GM08714 (cell line): ENCODE results near the gene MAB21L3.

Experiments
- H3K4me3 ChIP-seq: fragments of 200-500 bp; sonication (Bioruptor generic); 2 replicates; pipeline ENCODE4 v1.5.1; 2014; ENCODE audit warnings: mild to moderate bottlenecking, low read length, inconsistent platforms
- ZNF274 ChIP-seq: IDR thresholded peaks from 2 replicates; pipeline ENCODE4 v1.6.1; 2012; ENCODE audit warnings: mild to moderate bottlenecking, low read depth, low read length

MAB21L3 gene

GRCh38 chr1:116159177-116159576, 48.0 kb downstream of the MAB21L3 start:
- no peak overlapping the region for H3K4me3 ChIP-seq
- TF ChIP-seq ZNF274, result no peak

GRCh38 chr1:116159611-116160010, 48.4 kb downstream of the MAB21L3 start:
- no peak overlapping the region for H3K4me3 ChIP-seq
- TF ChIP-seq ZNF274, result no peak

GRCh38 chr1:116161390-116161789, 50.2 kb downstream of the MAB21L3 start:
- no peak overlapping the region for H3K4me3 ChIP-seq
- TF ChIP-seq ZNF274, result no peak

GRCh38 chr1:116161877-116162390, 50.7 kb downstream of the MAB21L3 start:
- TF ChIP-seq ZNF274, result no peak
- H3K4me3 ChIP-seq, result no peak overlapping the region

DNA sequence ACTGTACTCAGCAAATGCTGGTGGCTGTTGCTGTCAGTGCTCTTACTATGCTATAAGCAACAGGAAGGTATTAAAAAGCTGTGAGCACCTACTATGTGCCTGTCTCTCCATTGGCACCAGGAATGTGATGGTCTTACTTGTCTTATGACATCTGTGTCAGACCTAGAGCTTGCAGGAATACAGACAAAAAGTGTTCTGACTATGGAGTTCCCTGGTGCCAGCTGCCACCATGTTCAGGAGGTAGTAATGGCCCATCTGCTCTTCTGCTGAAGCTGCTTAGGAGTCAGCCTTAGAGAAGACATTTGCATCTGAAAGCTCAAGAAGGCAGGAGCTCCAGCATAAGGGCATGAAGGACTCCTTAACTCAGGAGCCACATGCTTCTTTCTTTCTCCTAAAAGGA, 52.3 kb downstream of the MAB21L3 start:
- no peak for TF ChIP-seq ZNF274
- no peak overlapping the region for H3K4me3 ChIP-seq

DNA sequence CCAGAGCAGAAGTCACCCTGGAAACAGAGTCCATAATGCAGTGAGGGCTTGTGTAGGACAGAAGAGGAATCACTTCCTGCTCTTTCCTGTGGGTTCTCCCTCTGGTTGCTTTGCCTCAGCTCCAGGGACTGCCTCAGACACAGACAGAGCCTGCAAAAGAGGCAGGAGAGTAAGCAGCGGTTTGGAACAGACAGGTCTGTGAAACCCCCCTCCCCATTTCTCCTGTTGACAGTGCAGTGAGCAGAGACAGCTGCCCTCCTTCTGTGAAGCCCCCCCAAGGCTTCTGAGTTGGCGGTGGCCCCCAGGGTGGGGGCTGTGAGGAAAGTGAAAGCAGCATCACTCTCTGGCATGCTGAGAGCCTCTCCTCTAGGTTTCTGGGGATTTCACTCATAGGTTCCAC, 53.0 kb downstream of the MAB21L3 start:
- TF ChIP-seq ZNF274, result no peak
- H3K4me3 ChIP-seq, result no peak overlapping the region

- no peak overlapping the region for H3K4me3 ChIP-seq
- no peak for TF ChIP-seq ZNF274
Observed at GRCh38 chr1:116164604-116165368, 53.6 kb downstream of the MAB21L3 start.

- no peak overlapping the region for H3K4me3 ChIP-seq
- TF ChIP-seq ZNF274, result no peak
Observed at GRCh38 chr1:116165572-116165971, 54.4 kb downstream of the MAB21L3 start.

DNA sequence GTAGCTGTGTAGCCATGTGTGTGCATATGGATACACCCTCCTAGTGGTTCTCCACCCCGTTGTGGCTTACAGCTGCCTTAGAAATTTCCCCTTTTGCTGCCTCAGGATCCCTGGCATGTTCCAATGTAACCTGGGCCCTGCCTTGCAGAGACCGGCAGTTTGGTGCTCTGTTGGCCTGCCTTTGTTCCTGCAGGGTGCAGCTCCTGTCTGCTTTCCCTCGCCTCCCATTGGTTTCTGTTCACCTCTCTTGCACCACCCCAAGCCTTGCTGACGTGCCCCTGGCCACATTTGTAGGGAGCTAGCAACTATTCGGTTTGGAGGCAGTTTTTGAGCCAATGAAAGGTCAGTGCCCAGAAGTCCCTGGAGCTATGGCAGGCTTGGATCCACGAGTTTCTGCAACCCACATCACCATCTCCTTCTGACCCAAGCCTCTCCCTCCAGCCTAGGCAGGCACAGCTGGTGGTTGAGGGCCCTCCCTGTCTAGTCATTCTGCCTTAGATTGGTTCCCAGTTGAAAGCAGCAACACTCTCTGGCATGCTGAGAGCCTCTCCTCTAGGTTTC, 54.9 kb downstream of the MAB21L3 start:
- no peak overlapping the region for H3K4me3 ChIP-seq
- TF ChIP-seq ZNF274, result no peak

- TF ChIP-seq ZNF274, result no peak
- H3K4me3 ChIP-seq, result no peak overlapping the region
Observed at GRCh38 chr1:116166655-116167054, 55.5 kb downstream of the MAB21L3 start.

GRCh38 chr1:116167625-116168276, 56.6 kb downstream of the MAB21L3 start:
- TF ChIP-seq ZNF274, result no peak
- peak overlapping the region; percentile 44; the same call in 1 of the 2 replicates for H3K4me3 ChIP-seq

- TF ChIP-seq ZNF274, result no peak
- peak overlapping the region; percentile 44; the same call in 1 of the 2 replicates for H3K4me3 ChIP-seq
Observed at GRCh38 chr1:116168277-116169032, 57.3 kb downstream of the MAB21L3 start.

GRCh38 chr1:116169898-116170297, 58.7 kb downstream of the MAB21L3 start:
- no peak overlapping the region for H3K4me3 ChIP-seq
- TF ChIP-seq ZNF274, result no peak
